GM12873 (cell line): Measurements from ENCODE around the gene MAZ.

ENCODE experiments used
- CTCF ChIP-seq: IDR thresholded peaks from 2 replicates; pipeline ENCODE4 v1.5.1; 2012; ENCODE audit warnings: low read depth, mild to moderate bottlenecking, moderate library complexity, low read length, control low read depth; ENCODE audit not compliant: insufficient read depth; ENCODE audit errors: missing control alignments

The MAZ gene

GRCh38 chr16:29806099-29806579 lies at the start of gene MAZ:
Gene MAZ (plus strand): TSS chr16:29806529. CDS start chr16:29806702, 173 bp downstream.
- TF ChIP-seq CTCF: no peak

GRCh38 chr16:29756654-29757053 lies 49.7 kb upstream of the MAZ start:
- TF ChIP-seq CTCF: no peak

- no peak for TF ChIP-seq CTCF
Measured at GRCh38 chr16:29757950-29758466, 48.3 kb upstream of the MAZ start.

- no peak for TF ChIP-seq CTCF
Measured at GRCh38 chr16:29760567-29761279, 45.6 kb upstream of the MAZ start.

GRCh38 chr16:29761882-29762281 lies 44.4 kb upstream of the MAZ start:
- TF ChIP-seq CTCF: no peak

- TF ChIP-seq CTCF: no peak
Measured at GRCh38 chr16:29763326-29763725, 43.0 kb upstream of the MAZ start.

GRCh38 chr16:29765167-29766032 lies 40.9 kb upstream of the MAZ start:
- no peak for TF ChIP-seq CTCF
